SK-MEL-5 (cell line): Measurements from ENCODE around the gene SERPINA9. TPM values are rescaled to one million over a fixed set of nuclear protein-coding genes. Genes with fewer than 3 reads are reported as not detected.
"Not testable (repeated sequence)": the region's sequence is repeated elsewhere in the genome, so short reads cannot be mapped to it uniquely, and the experiment has no call there.

Source experiments
- DNase-seq: peaks from one replicate; pipeline ENCODE4 v3.0.0-alpha.2; 2016; ENCODE audit warnings: low read depth, low spot score
- in situ Hi-C: cut with HindIII; loops from 2 replicates; pipeline ENCODE4 v1.10.0; 2016; ENCODE audit warnings: low sequenced_read_pairs, high pct_unique_total_duplicates, low pct_unique_long_range_greater_than_20kb
- polyA plus RNA-seq, 2 experiments: library from polyadenylated mRNA; depleted of rRNA; stranded (reverse); fragments of >200 nt; gene quantifications; 2 replicates each; pipeline ENCODE4 v1.2.3, GENCODE V29; 2015
- total RNA-seq: library from RNA; depleted of rRNA; stranded (reverse); fragments of >200 nt; shearing (Covaris generic); gene quantifications from 2 replicates; pipeline ENCODE4 v1.2.3, GENCODE V29; 2014; rRNA removed

The SERPINA9 gene, protein sequence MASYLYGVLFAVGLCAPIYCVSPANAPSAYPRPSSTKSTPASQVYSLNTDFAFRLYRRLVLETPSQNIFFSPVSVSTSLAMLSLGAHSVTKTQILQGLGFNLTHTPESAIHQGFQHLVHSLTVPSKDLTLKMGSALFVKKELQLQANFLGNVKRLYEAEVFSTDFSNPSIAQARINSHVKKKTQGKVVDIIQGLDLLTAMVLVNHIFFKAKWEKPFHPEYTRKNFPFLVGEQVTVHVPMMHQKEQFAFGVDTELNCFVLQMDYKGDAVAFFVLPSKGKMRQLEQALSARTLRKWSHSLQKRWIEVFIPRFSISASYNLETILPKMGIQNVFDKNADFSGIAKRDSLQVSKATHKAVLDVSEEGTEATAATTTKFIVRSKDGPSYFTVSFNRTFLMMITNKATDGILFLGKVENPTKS
- total RNA-seq: not detected in 2 replicates
- not detected in 2 replicates for polyA plus RNA-seq (2015; cell fraction: cytosol; rRNA removed)
- not detected in 2 replicates for polyA plus RNA-seq (2015; cell fraction: nucleus; rRNA removed)

DNA sequence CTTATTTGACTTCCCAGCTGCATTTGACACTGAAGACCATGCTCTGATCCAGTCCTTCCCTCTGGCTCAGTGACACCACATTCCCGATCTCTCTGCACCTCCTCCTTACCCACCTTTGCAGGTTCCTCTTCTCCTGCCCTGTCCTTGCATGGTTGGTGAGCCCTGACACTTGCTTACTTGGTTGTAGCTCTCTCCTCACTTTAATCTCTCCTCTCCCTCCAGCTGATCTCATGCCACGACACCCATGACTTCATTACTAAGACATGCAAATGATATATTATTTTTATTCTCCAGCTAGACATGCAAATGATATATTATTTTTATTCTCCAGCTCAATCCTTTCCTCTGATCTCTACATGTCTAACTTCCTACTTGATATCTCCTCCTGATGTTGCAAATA, at the start of gene SERPINA9:
TSS of gene SERPINA9 (minus strand) at position 175 of the 400 bp plus-strand sequence. CDS start 6,357 bp downstream, outside the sequence.
- in situ Hi-C loops: no loop called here
- no peak for DNase-seq

DNA sequence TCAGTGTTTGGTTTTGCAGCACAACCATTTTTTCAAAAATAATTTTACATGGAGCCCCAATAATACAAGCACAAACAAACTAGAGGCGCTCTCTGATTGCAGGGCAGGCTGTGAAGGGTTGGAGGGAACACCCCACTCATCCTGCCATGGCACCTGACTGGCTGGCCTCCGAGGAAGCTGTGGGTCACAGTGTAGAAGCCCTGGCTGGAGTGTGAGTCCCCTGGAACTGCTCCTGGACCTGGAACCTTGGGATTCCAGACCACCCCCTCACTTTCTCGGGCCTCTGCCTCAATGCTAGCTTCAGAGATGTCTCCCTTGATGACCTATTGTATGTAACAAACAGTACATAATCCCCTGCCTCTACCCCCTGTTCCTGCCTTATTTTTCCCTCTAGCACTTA, 48.1 kb upstream of the SERPINA9 start:
- in situ Hi-C loops: no loop called here
- DNase-seq: no peak

DNA sequence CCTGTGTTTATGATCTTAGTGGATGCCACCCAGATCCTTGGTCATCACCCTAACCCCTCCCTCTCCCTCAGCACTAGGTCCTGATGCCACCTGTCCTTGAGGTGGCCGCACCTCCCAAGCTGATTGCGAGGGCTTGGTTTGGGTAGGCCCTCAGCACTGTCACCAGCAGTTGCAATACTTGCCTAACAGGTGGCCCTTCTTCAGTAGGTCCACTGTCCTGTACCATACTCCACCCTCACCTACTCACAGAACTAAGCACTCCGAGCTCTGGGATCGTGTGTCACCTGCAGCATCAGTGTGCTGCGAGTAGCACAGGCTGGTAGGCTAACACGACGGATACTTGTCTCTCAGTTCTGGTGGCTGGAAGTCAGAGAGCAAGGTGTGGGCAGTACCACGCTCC, 47.3 kb upstream of the SERPINA9 start:
- DNase-seq: no peak
- in situ Hi-C loops: no loop called here

DNA sequence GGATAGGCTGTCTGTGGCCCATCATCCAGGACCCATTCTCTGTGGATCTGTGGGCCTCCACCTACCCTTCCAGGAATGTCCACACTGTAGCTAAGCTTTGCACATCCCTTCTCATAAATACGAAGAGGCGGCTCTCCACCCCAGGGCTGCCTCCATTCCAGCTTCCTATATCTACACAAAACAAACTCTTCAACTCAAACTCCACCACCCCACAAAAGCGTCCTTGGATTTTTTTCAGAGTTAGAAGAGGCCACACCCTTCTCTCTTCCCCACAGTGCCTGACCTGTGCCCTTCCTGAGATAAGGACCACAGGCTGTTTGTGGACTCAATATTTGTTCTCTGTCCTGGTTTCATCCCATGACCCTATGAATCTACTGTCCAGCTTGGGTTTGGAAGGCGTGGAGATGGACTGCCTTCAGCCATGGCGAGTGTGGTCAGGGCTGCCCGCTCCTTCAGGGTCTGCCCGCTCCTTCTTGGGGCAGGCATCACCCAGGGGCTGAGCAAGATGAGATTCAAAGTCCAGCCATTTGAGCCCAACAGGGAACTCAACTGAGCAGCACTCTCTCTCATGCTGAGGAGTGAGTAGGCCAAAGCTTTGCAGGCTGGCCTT, 46.2 kb upstream of the SERPINA9 start:
- DNase-seq: no peak
- in situ Hi-C loops: no loop called here

DNA sequence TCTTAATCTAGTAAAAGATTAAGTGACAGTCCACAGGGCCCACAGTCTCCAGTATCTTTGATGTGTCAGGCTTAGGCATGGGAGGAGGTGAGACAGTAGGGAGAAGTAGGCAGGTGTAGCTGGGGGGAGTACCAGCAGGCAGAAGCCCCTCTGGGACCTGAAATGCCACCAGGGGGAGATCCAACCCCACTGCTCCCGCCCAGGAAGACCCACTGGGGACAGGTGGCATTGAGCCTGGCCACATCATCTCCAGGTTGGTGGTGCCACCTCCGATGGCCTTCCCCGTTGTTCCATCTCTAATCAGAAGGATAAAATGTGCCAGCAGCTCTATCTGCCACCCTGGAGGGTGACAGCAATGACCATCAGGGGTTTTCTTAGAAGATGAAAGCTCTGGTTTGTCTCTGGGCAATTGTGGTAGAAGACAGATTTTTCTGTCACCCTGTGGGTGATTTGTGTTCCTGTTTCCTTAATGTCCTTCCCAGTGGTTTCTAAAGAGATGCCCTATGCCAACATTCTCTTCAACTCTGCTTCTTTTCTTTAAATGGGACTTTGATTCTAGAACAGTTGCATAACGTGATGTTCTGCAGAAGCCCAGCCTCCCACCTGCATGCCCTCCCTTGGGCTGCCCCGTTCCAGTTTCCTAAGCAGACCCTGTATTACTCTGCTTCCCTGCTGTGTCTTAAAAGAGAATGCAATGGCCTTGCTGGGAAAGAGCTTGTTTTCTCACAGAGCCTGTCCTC, 45.5 kb upstream of the SERPINA9 start:
- no peak for DNase-seq
- in situ Hi-C loops: no loop called here

DNA sequence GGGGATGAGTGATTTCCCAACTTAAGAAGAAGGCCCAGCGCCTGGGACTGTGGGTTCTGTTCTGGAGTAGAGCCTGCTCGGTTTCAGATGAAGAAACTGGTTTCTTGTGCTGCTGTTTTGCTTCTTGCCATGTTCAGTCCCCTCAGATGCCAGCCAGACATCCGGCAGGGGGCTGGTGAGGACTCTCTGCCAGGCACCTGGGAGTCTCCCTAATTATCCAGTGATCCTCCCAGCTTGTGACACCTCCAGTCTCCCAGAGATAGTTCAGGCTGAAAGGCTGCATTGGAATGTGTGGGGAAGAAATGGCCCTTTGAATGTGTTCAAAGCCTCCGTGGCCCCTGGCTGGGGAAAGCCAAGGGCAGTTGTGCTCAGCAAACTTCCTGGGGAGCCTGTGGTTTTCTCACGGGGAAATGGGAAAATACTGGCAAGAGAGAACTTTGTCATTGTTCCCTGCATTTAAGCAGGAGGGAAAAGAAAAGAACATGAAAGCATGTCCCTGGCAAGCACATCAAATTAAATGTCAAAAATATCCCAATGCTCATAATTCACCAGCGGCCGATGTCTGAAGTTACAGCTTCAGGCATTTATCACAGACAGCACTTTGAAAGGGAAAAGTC, 41.8 kb upstream of the SERPINA9 start:
- DNase-seq: peak; percentile 74

DNA sequence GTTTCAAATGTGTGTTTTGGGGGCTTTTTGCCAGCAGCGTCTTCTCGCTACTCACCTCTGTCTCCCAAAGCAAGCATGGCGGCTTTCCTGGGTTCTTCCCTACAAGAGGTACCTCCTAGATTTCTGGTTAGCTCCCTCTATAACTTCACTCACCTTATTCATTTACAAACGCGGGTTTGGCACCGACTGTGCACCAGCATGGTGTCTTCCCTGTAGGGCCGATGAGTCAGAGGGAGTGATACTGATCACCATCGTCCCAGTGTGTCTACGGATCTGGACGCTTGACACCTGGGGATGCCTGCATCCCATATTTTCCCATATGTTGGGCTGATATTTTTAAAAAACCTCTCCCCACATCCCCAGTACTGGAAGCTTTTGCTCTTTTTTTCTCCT, 41.2 kb upstream of the SERPINA9 start:
- in situ Hi-C loops: no loop called here
- DNase-seq: no peak

More for the DNA sequence above, 41.8 kb upstream of the SERPINA9 start:
- in situ Hi-C loops: no loop called here

DNA sequence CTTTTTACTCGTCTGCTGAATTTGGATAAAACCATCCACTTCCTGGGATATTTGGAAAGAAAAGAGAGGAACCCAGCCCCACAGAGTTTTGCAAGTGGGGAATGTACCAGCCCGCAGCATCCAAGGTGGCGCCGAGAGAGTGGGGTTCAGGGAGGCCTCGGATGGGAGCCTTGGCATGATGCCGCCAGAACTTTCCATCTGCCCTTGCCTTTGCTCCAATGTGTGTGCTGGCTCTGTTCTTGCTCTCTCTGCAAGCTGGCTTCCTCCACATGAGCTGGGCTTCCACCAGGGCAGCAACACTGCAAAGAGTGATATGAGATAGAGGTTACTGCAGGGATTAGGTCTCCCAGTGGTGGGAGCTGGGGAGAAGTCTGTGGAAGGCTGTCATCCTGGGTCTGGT, 39.9 kb upstream of the SERPINA9 start:
- in situ Hi-C loops: no loop called here
- no peak for DNase-seq

DNA sequence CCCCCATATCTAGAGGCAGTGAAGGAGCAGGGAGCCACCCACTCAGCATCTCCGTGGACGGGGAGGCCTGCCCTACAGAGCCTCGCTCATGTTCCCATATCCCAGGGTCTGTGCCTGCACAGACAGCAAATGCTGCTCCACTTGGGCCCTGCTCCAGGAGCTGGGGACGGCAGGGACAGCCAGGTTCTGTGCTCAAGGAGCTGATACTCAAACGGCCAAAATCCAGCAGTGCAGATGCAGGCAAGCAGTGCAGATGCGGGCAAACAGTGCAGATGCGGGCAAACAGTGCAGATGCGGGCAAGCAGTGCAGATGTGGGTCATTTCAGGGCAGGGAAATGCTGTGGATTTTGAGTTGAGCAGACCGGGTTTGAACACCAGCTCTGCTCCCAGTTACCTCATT, 39.4 kb upstream of the SERPINA9 start:
- in situ Hi-C loops: no loop called here
- no peak for DNase-seq

DNA sequence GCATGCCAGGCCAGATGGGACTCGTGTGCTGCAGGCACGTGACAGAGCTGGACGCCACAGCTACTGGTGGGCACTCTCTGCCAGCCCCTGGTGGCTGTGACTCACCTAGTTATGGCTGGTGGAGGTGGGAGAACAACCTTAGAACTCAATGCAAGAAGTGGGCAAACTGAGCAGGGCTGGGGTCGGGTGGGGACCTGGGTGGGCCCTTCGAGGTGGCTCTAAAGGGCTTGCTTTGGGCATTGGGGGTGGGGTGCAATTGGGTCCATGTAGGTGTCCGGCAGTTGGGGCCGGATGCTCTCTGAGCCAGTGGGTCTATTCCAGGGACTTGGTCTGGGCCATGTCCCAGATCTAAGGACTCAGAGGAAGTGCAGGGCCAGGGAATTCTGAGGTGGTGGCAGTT, 38.4 kb upstream of the SERPINA9 start:
- in situ Hi-C loops: no loop called here
- DNase-seq: no peak

DNA sequence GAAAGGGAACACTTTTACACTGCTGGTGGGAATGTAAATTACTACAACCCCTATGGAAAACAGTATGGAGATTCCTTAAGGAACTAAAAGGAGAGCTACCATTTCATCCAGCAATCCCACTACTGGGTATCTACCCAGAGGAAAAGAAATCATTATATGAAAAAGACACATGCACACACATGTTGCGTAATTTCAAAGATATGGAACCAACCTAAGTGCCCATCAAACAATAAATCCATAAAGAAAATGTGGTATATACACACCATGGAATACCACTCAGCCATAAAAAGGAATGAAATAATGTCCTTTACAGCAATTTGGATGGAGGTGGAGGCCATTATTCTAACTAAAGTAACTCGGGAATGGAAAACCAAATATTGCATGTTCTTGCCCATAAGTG, 34.5 kb upstream of the SERPINA9 start:
- DNase-seq, in situ Hi-C loops: not testable (repeated sequence)

DNA sequence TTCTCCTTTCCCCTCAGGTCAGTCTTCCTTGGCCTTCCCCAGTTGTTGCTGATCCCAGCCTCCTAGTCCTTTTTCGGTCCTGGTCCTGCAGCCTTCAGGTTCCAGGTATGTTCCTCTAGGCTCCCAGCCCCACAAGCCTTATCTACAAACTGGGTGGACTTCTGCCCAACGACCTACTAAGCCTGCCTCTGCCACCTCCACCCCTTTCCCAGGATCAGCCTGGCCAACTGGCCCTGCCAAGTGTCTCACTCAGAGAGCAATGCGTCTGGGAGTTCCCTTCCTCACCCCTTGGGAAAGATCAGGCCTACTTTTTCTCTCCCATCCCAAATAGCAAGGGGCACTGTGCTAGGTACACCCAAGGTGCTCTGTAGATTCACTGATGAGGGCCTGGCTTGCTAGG, 33.4 kb upstream of the SERPINA9 start, which contains the start of gene SERPINA12:
TSS of gene SERPINA12 (minus strand) at position 114 of the 400 bp plus-strand sequence. CDS start 11,072 bp downstream, outside the sequence.
- in situ Hi-C loops: no loop called here
- DNase-seq: no peak

DNA sequence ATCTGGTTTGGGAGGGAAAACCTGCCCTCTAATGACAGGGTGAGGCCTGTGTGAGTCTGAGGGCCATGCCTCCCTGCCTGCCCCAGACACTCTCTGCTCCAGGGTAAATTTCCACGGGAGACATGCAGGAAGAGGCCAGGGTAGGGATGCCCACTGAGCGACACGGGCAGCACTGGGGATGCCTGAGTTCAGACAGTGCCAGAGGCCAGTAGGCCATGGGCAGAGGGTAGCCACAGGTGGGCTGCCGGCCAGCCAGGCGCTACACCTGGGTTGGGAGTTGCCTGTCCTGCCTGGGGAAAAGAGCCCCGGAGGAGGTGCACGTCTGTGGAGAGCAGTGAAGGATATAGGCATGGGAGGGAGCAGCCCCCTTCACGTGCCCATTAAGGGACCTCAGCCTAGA, 29.6 kb upstream of the SERPINA9 start:
- in situ Hi-C loops: no loop called here
- no peak for DNase-seq

DNA sequence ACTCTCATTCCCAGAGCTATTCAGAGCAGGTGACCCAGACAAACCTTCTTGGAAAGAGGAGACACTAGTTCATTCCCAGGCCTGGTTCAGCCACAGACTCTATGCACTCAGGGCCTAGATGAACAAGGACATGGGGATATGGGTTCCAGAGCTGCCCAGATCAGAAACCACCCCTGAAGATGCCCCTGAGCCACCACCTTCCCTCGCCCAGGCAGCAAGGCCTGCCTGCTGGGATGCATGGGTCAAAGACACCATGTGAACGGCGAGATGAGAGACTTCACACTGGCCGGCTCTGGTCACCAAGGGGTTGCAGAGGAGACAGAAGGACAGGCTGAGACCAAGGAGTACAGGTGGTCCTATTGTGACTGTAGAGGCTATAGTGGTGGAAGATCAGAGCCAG, 29.2 kb upstream of the SERPINA9 start:
- DNase-seq: no peak
- in situ Hi-C loops: no loop called here

DNA sequence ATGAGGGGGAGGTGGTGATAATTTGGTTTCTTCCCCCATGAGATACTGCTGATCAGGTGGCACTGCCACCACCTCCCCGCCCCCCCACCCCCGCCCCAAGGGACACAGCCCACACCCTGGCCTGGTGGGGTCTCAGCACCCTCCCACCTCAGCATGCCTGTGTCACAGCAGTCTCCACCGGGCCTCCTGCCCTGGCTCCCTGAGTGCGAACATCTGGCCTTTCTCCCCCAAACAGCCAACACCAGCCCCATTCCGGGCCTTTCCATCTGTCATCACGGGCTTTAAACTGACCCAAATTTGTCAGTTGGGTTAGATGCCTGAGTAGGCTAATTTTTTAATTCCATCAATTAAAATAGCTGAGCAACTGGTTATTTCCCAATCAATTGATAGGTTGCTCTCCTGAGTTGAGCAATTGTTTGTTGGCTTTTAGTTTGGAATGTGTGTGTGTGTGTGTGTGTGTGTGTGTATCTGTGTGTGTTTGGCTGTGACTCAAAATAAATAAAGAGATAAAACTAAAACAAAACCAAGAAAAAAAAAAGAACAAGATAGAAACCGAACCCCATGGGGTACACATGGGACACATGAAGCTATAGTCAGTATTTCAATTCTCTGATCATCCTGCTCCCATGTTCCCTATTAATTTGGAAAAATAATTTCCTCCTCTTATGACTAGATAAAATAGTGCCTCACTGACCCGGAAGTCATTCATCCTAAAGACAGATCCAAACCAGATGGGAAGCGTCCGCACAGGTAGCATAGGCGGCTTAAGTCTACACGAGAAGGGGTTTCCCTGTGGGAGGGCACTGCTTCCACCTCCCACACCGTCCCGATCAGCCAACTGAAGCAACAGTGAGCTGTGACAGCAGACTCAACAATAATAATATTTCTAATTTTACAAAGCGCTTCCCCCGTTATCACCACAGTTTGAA, 25.9 kb upstream of the SERPINA9 start:
- no peak for DNase-seq
- in situ Hi-C loops: no loop called here

DNA sequence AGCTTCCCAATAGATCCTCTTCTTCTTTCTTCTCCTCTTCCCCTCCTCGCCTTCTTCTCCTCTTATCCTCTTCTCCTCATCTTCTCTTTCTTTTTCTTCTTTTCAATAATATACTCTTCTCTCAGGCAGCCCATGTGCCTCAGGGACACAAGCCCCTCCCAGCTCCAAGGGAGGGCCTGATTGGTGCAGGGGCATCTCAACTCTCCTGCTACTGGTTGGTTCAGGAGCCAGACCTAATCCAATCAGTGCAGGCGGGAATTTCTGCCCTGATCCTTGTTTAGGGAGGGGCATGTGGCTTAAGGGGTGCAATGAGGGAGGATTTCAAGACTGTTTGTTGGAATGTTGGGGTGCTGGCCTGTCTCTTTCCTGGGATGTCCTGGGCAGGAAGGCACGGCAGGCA, 24.3 kb upstream of the SERPINA9 start:
- DNase-seq: peak; percentile 9
- in situ Hi-C loops: no loop called here

DNA sequence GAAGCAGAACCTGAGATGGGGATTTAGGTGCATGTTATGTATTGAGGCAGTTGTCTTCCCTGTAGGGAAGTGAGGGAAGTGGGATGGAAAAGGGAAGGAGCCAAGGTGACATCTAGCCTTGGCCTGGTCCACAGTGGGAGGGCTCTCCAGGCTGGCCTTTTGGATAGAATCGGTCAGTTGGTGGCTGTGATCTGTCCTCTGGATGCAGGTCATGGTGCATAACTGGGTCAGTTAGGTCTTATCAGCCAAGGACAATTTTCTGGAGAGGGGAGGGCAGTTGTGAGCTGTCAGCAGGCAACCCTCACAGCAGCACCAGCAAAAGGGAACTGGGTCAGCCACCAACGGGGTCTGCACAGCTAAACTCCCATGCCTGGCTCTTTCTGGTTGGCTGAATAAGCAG, 23.7 kb upstream of the SERPINA9 start:
- in situ Hi-C loops: no loop called here
- DNase-seq: no peak
